GM12878 (cell line): ENCODE measurements around the gene SLC66A3. TPM values are rescaled to one million over a fixed set of nuclear protein-coding genes. Genes with fewer than 3 reads are reported as not detected.

ENCODE experiments used
- ATAC-seq: fragments of 200-7000 bp; cut with Tn5 transposase; 3 replicates; pipeline ENCODE4 v1.9.1; 2020; ENCODE audit warnings: mild to moderate bottlenecking, moderate library complexity
- BruUV-seq: library from RNA; stranded (reverse); fragments of 400-500 nt; replicated peaks from 2 replicates; lab custom pipeline; 2021; lab: Mats Ljungman, UMichigan
- CTCF ChIA-PET: fragments of 300-600 bp; sonication (Branson Sonifier 250); formaldehyde crosslinking; extraction: SDS; loops from one replicate; lab custom pipeline; 2021; ENCODE audit warnings: inconsistent platforms; lab: Yijun Ruan, JAX
- POLR2A ChIA-PET: fragments of 350-600 bp; formaldehyde crosslinking; extraction: SDS; loops from one replicate; lab custom pipeline; 2021; ENCODE audit warnings: inconsistent platforms; lab: Charles Lee
- RAD21 ChIA-PET: fragments of 300-600 bp; sonication (Branson Sonifier 250); formaldehyde crosslinking; loops from one replicate; lab custom pipeline; 2023; ENCODE audit warnings: antibody characterized with exemption; ENCODE audit not compliant: unreplicated experiment; lab: Charles Lee
- SMC1A ChIA-PET: fragments of 300-600 bp; sonication (Branson Sonifier 250); formaldehyde crosslinking; loops from one replicate; lab custom pipeline; 2023; ENCODE audit not compliant: unreplicated experiment, uncharacterized antibody; lab: Charles Lee
- DNase-seq: peaks from one replicate; pipeline ENCODE4 v3.0.0-alpha.2; 2011; ENCODE audit warnings: low read depth, low spot score
- FAIRE-seq: peaks from 3 replicates; lab custom pipeline; 2011; peaks lifted over from hg19 to GRCh38; lab: Jason Lieb, UNC
- H2AFZ ChIP-seq: 2 replicates; pipeline ENCODE4 v1.6.0; 2011; ENCODE audit warnings: low read depth, low read length, control low read depth; ENCODE audit not compliant: control insufficient read depth
- H3K27ac ChIP-seq: 2 replicates; pipeline ENCODE4 v1.5.1; 2011; ENCODE audit warnings: control low read depth; ENCODE audit not compliant: control insufficient read depth, insufficient read depth
- H3K27me3 ChIP-seq, 2 experiments: replicated peaks in 1 of 2; 2 replicates each; pipeline versions ENCODE4 v1.6.0 to v1.6.1; 2011; ENCODE audit warnings: low read length in 1 of 2; ENCODE audit not compliant: control insufficient read depth in 2 of 2, insufficient read depth in 2 of 2
- H3K36me3 ChIP-seq, 2 experiments: 2 replicates each; pipeline ENCODE4 v1.5.1; 2011; ENCODE audit warnings: low read length in 1 of 2; ENCODE audit not compliant: control insufficient read depth in 2 of 2, insufficient read depth in 2 of 2
- H3K4me1 ChIP-seq: 2 replicates; pipeline ENCODE4 v1.6.1; 2011; ENCODE audit warnings: mild to moderate bottlenecking, low read length, moderate library complexity, mixed read lengths; ENCODE audit not compliant: control insufficient read depth, insufficient read depth
- H3K4me2 ChIP-seq: 2 replicates; pipeline ENCODE4 v1.6.0; 2011; ENCODE audit warnings: control low read depth; ENCODE audit not compliant: control insufficient read depth, insufficient read depth
- H3K4me3 ChIP-seq: fragments of 200-600 bp; sonication (generic); 2 replicates; pipeline ENCODE4 v1.5.1; 2016
- H3K79me2 ChIP-seq: 2 replicates; pipeline ENCODE4 v1.6.0; 2011; ENCODE audit warnings: low read length; ENCODE audit not compliant: control insufficient read depth, insufficient read depth
- H3K9ac ChIP-seq: 2 replicates; pipeline ENCODE4 v1.8.0; 2011; ENCODE audit warnings: low read length, control low read depth, mixed read lengths; ENCODE audit not compliant: control insufficient read depth, insufficient read depth
- H3K9me3 ChIP-seq: replicated peaks from 3 replicates; pipeline ENCODE4 v1.5.1; 2011; ENCODE audit warnings: mild to moderate bottlenecking, low read length; ENCODE audit not compliant: control insufficient read depth, insufficient read depth
- H4K20me1 ChIP-seq: 2 replicates; pipeline ENCODE4 v1.6.0; 2011; ENCODE audit not compliant: control insufficient read depth, insufficient read depth
- BACH1 ChIP-seq: fragments of 450-650 bp; IDR thresholded peaks from 2 replicates; pipeline ENCODE4 v1.6.1; 2017; ENCODE audit warnings: mild to moderate bottlenecking, borderline replicate concordance
- DPF2 ChIP-seq: fragments of 450-650 bp; IDR thresholded peaks from 2 replicates; pipeline ENCODE4 v1.6.1; 2017; ENCODE audit warnings: mild to moderate bottlenecking
- FOXM1 ChIP-seq: IDR thresholded peaks from 2 replicates; pipeline ENCODE4 v1.6.1; 2012; ENCODE audit warnings: low read depth, mild to moderate bottlenecking, inconsistent platforms, low read length, moderate library complexity
- LARP7 ChIP-seq: fragments of 450-650 bp; IDR thresholded peaks from 2 replicates; pipeline ENCODE4 v1.6.1; 2017; ENCODE audit warnings: mild to moderate bottlenecking
- SREBF2 ChIP-seq: IDR thresholded peaks from 2 replicates; pipeline ENCODE4 v1.6.1; 2012; ENCODE audit warnings: mild to moderate bottlenecking, low read length
- YBX1 ChIP-seq: fragments of 450-650 bp; IDR thresholded peaks from 2 replicates; pipeline ENCODE4 v1.6.1; 2016; ENCODE audit warnings: antibody characterized with exemption
- ZZZ3 ChIP-seq: IDR thresholded peaks from 2 replicates; pipeline ENCODE4 v1.6.1; 2011; ENCODE audit warnings: low read depth; ENCODE audit not compliant: control insufficient read depth, insufficient read length
- whole genome bisulfite sequencing: methylation state at CpG from one replicate; pipeline ENCODE4 v1.1.6; 2016; ENCODE audit warnings: low lambda C conversion rate; ENCODE audit not compliant: insufficient replicate concordance, insufficient coverage; ENCODE audit errors: missing lambda C conversion rate; 5-methylcytosine and 5-hydroxymethylcytosine counted together
- in situ Hi-C: fragments of 300-500 bp; cut with MboI; formaldehyde crosslinking; loops from 9 replicates; pipeline ENCODE4 v1.14.3; 2018; ENCODE audit warnings: mixed read lengths
- intact Hi-C: fragments of 100-400 bp; cut with micrococcal nuclease; formaldehyde crosslinking; loops from one replicate; pipeline ENCODE4 v1.14.2; 2022; ENCODE audit not compliant: unreplicated experiment
- polyA plus RNA-seq, 11 experiments: library from polyadenylated mRNA; depleted of rRNA in 4 of 11; unstranded in 6 of 11; stranded (reverse) in 5 of 11; fragments of >200 nt; fragmentation: Nextera tagmentation in 4 of 11; fragmentation: Illumina TruSeq in 1 of 11; extraction: Ambion mirVana in 4 of 11; extraction: Trizol in 1 of 11; gene quantifications; 1 replicate in 1 of 11; 2 replicates in 10 of 11; pipeline versions ENCODE4 v1.2.1 to v1.2.3, GENCODE V29; 2011 to 2016; ENCODE audit warnings: inconsistent platforms in 2 of 11, missing spikeins in 2 of 11, low read depth in 1 of 11
- total RNA-seq, 4 experiments: library from RNA; depleted of rRNA in 3 of 4; stranded (reverse); fragments of >200 nt in 3 of 4; fragmentation: Illumina TruSeq in 1 of 4; extraction: Trizol in 1 of 4; gene quantifications; 2 replicates each; pipeline versions ENCODE4 v1.2.1 to v1.2.3, GENCODE V29; 2013 to 2021
- TF ChIP-seq, protein P1 (sequence below): fragments of 450-650 bp; IDR thresholded peaks from 2 replicates; pipeline ENCODE4 v1.6.1; 2016; ENCODE audit warnings: mild to moderate bottlenecking
- TF ChIP-seq, protein P2 (sequence below): fragments of 450-650 bp; IDR thresholded peaks from 2 replicates; pipeline ENCODE4 v1.6.1; 2018; ENCODE audit warnings: mild to moderate bottlenecking, low read depth, moderate library complexity; ENCODE audit not compliant: partially characterized antibody
- TF ChIP-seq, protein P3 (sequence below): fragments of 450-650 bp; formaldehyde crosslinking; IDR thresholded peaks from 2 replicates; pipeline ENCODE4 v1.5.0; 2022; ENCODE audit warnings: mild to moderate bottlenecking, missing genetic modification characterization

SLC66A3 gene
- total and polyA plus RNA-seq, 10 of the 15 experiments (the other 5 are each of a cell fraction or from before 2014, with no cell fraction given), result 1.4 to 14.2 (median 6.4) TPM

DNA sequence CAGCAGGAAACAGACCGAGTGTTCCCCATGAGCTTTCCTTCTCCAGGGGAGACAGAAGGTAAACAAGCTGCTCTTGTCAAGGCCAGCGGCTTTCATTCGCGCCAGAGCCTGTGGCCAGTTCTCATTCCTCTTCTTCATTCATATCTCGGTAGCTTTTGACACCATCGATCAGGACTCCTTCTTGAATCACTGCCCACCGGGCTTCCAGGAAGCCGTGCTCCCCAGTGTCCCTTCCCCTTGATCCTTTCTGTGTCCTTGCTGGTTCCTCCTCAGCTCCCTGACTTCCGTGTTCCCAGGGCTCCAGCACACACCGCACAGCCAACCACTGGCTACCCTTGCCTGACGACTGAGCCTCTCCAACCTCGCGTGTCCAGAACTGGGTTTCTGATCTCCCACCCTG lies 14.1 kb downstream of the SLC66A3 start:
- FAIRE-seq, result no peak
- Histone ChIP-seq H3K4me3 (no peak overlapping the region), H3K9ac (no peak overlapping the region), H3K9me3 (no peaks in the 10 kb centered on the region), H3K27ac (no peak overlapping the region), H3K79me2 (no peaks in the 10 kb centered on the region), H3K4me2 (no peak overlapping the region), H3K27me3 (no peaks in the 10 kb centered on the region), H3K4me1 (no peaks in the 10 kb centered on the region), H4K20me1 (no peaks in the 10 kb centered on the region), H3K36me3 (no peaks in the 10 kb centered on the region), H2AFZ (no peak overlapping the region)
- intact Hi-C loops, result no loop called here
- ChIA-PET POLR2A (no interaction called here), SMC1A (interaction anchor here (1.4 kb wide), 1 partner anchor 18 kb away, joined by 5 read pairs; no protein-coding TSS in a partner anchor), CTCF (no interaction called here), RAD21 (no interaction called here)
- no TSS peak for BruUV-seq
- 90% methylated on average over 13 of the region's 13 CpGs for WGBS
- no peak for DNase-seq
- no peak for ATAC-seq
- in situ Hi-C loops, result no loop called here
- TF ChIP-seq, protein P1, sequence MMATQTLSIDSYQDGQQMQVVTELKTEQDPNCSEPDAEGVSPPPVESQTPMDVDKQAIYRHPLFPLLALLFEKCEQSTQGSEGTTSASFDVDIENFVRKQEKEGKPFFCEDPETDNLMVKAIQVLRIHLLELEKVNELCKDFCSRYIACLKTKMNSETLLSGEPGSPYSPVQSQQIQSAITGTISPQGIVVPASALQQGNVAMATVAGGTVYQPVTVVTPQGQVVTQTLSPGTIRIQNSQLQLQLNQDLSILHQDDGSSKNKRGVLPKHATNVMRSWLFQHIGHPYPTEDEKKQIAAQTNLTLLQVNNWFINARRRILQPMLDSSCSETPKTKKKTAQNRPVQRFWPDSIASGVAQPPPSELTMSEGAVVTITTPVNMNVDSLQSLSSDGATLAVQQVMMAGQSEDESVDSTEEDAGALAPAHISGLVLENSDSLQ, result no peak
- no peak for TF ChIP-seq YBX1
- TF ChIP-seq, protein P2, sequence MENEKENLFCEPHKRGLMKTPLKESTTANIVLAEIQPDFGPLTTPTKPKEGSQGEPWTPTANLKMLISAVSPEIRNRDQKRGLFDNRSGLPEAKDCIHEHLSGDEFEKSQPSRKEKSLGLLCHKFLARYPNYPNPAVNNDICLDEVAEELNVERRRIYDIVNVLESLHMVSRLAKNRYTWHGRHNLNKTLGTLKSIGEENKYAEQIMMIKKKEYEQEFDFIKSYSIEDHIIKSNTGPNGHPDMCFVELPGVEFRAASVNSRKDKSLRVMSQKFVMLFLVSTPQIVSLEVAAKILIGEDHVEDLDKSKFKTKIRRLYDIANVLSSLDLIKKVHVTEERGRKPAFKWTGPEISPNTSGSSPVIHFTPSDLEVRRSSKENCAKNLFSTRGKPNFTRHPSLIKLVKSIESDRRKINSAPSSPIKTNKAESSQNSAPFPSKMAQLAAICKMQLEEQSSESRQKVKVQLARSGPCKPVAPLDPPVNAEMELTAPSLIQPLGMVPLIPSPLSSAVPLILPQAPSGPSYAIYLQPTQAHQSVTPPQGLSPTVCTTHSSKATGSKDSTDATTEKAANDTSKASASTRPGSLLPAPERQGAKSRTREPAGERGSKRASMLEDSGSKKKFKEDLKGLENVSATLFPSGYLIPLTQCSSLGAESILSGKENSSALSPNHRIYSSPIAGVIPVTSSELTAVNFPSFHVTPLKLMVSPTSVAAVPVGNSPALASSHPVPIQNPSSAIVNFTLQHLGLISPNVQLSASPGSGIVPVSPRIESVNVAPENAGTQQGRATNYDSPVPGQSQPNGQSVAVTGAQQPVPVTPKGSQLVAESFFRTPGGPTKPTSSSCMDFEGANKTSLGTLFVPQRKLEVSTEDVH, result no peak
- no peak for TF ChIP-seq SREBF2
- TF ChIP-seq, protein P3, sequence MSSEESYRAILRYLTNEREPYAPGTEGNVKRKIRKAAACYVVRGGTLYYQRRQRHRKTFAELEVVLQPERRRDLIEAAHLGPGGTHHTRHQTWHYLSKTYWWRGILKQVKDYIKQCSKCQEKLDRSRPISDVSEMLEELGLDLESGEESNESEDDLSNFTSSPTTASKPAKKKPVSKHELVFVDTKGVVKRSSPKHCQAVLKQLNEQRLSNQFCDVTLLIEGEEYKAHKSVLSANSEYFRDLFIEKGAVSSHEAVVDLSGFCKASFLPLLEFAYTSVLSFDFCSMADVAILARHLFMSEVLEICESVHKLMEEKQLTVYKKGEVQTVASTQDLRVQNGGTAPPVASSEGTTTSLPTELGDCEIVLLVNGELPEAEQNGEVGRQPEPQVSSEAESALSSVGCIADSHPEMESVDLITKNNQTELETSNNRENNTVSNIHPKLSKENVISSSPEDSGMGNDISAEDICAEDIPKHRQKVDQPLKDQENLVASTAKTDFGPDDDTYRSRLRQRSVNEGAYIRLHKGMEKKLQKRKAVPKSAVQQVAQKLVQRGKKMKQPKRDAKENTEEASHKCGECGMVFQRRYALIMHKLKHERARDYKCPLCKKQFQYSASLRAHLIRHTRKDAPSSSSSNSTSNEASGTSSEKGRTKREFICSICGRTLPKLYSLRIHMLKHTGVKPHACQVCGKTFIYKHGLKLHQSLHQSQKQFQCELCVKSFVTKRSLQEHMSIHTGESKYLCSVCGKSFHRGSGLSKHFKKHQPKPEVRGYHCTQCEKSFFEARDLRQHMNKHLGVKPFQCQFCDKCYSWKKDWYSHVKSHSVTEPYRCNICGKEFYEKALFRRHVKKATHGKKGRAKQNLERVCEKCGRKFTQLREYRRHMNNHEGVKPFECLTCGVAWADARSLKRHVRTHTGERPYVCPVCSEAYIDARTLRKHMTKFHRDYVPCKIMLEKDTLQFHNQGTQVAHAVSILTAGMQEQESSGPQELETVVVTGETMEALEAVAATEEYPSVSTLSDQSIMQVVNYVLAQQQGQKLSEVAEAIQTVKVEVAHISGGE, result no peak
- TF ChIP-seq LARP7, result no peak
- no peak for TF ChIP-seq FOXM1
- no peak for TF ChIP-seq ZZZ3
- TF ChIP-seq BACH1, result no peak
- no peak for TF ChIP-seq DPF2
